ENCODE measurements around the gene EIF2B5.

The EIF2B5 gene

GRCh38 chr3:184140436-184140835 lies 5.3 kb downstream of the EIF2B5 start:
- DNase-seq, result no peak
- in situ Hi-C loops (cut with HindIII; ENCODE audit: low pct_ligation_motif_present, low sequenced_read_pairs), result no loop called here
- Histone ChIP-seq H3K27ac (no peak overlapping the region), H3K36me3 (replicated peaks) (peaks cover 54% of the 10 kb centered on the region), H3K27me3 (replicated peaks) (no peaks in the 10 kb centered on the region), H3K4me3 (ENCODE audit: low read depth, low read length) (no peak overlapping the region)
- TF ChIP-seq, protein P1, sequence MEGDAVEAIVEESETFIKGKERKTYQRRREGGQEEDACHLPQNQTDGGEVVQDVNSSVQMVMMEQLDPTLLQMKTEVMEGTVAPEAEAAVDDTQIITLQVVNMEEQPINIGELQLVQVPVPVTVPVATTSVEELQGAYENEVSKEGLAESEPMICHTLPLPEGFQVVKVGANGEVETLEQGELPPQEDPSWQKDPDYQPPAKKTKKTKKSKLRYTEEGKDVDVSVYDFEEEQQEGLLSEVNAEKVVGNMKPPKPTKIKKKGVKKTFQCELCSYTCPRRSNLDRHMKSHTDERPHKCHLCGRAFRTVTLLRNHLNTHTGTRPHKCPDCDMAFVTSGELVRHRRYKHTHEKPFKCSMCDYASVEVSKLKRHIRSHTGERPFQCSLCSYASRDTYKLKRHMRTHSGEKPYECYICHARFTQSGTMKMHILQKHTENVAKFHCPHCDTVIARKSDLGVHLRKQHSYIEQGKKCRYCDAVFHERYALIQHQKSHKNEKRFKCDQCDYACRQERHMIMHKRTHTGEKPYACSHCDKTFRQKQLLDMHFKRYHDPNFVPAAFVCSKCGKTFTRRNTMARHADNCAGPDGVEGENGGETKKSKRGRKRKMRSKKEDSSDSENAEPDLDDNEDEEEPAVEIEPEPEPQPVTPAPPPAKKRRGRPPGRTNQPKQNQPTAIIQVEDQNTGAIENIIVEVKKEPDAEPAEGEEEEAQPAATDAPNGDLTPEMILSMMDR (IDR thresholded peaks at IDR 0.05; ENCODE audit: low read depth, low read length, missing control alignments), result no peak

GRCh38 chr3:184142199-184142598 lies 7.0 kb downstream of the EIF2B5 start:
- DNase-seq, result no peak
- Histone ChIP-seq H3K36me3 (replicated peaks) (peaks cover 62% of the 10 kb centered on the region), H3K4me3 (ENCODE audit: low read depth, low read length) (no peak overlapping the region), H3K27ac (no peak overlapping the region), H3K27me3 (replicated peaks) (no peaks in the 10 kb centered on the region)
- TF ChIP-seq, protein P1 (IDR thresholded peaks at IDR 0.05; ENCODE audit: low read depth, low read length, missing control alignments), result no peak
- in situ Hi-C loops (cut with HindIII; ENCODE audit: low pct_ligation_motif_present, low sequenced_read_pairs), result no loop called here

GRCh38 chr3:184143327-184143726 lies 8.2 kb downstream of the EIF2B5 start:
- no peaks in the 10 kb centered on the region for H3K27me3 ChIP-seq (replicated peaks)
- TF ChIP-seq, protein P1 (IDR thresholded peaks at IDR 0.05; ENCODE audit: low read depth, low read length, missing control alignments), result no peak
- no peak for DNase-seq
- in situ Hi-C loops (cut with HindIII; ENCODE audit: low pct_ligation_motif_present, low sequenced_read_pairs), result no loop called here
- H3K36me3 ChIP-seq (replicated peaks), result peaks cover 62% of the 10 kb centered on the region
- H3K27ac ChIP-seq, result no peak overlapping the region
- H3K4me3 ChIP-seq (ENCODE audit: low read depth, low read length), result no peak overlapping the region

- H3K36me3 ChIP-seq (replicated peaks), result peaks cover 59% of the 10 kb centered on the region
- in situ Hi-C loops (cut with HindIII; ENCODE audit: low pct_ligation_motif_present, low sequenced_read_pairs), result no loop called here
- no peaks in the 10 kb centered on the region for H3K27me3 ChIP-seq (replicated peaks)
- DNase-seq, result no peak
- H3K4me3 ChIP-seq (ENCODE audit: low read depth, low read length), result no peak overlapping the region
- H3K27ac ChIP-seq, result no peak overlapping the region
- TF ChIP-seq, protein P1 (IDR thresholded peaks at IDR 0.05; ENCODE audit: low read depth, low read length, missing control alignments), result no peak
These were observed 9.3 kb downstream of the EIF2B5 start for GRCh38 chr3:184144505-184144904.

GRCh38 chr3:184145111-184145524 lies 10.0 kb downstream of the EIF2B5 start:
- peak; percentile 24 for DNase-seq
- H3K36me3 ChIP-seq (replicated peaks), result peaks cover 56% of the 10 kb centered on the region
- TF ChIP-seq, protein P1 (IDR thresholded peaks at IDR 0.05; ENCODE audit: low read depth, low read length, missing control alignments), result peak; percentile 64
- in situ Hi-C loops (cut with HindIII; ENCODE audit: low pct_ligation_motif_present, low sequenced_read_pairs), result no loop called here
- H3K27ac ChIP-seq, result no peak overlapping the region
- H3K27me3 ChIP-seq (replicated peaks), result no peaks in the 10 kb centered on the region
- H3K4me3 ChIP-seq (ENCODE audit: low read depth, low read length), result no peak overlapping the region

DNA sequence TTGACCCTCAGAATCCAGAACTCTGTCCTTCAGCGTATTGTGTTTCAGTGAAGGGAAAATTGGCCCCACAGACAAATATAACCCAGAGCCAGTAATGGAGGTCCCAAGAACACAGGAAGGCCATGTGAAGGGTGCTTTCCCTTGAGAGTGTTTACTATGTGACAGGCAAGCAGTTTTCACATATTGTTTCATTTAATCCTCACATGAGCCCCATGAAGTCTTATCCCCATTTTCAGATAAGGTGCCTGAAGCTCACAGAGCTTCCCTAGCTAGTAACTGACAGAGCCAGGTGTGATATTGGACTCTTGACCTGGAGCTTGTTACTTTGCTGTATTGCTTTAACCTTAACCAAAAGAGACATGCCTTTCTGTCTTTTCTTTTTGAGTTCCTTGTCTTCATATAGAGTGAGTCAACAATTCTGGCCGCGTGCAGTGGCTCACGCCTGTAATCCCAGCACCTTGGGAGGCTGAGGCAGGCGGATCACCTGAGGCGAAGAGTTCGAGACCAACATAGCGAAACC lies 10.7 kb downstream of the EIF2B5 start:
- H3K27me3 ChIP-seq (replicated peaks), result no peaks in the 10 kb centered on the region
- in situ Hi-C loops (cut with HindIII; ENCODE audit: low pct_ligation_motif_present, low sequenced_read_pairs), result no loop called here
- no peak overlapping the region for H3K4me3 ChIP-seq (ENCODE audit: low read depth, low read length)
- H3K36me3 ChIP-seq (replicated peaks), result peaks cover 49% of the 10 kb centered on the region
- no peak for DNase-seq
- H3K27ac ChIP-seq, result no peak overlapping the region
- TF ChIP-seq, protein P1 (IDR thresholded peaks at IDR 0.05; ENCODE audit: low read depth, low read length, missing control alignments), result no peak
